Testis (tissue), 2 donors: ENCODE data around the gene TNFAIP3.

Source experiments
- CTCF ChIP-seq, 3 experiments: fragments of 450-650 bp in 2 of 3; fragments of 200-600 bp in 1 of 3; sonication (generic) in 1 of 3; IDR thresholded peaks; one replicate each; pipeline ENCODE4 v1.5.1; 2016 to 2019; ENCODE audit warnings: antibody characterized with exemption in 3 of 3, mild to moderate bottlenecking in 2 of 3, moderate library complexity in 1 of 3
- POLR2A ChIP-seq: fragments of 450-650 bp; IDR thresholded peaks from one replicate; pipeline ENCODE4 v1.6.1; 2017; ENCODE audit warnings: antibody characterized with exemption, mild to moderate bottlenecking, moderate library complexity

GRCh38 chr6:137866200-137866913 is 702 bp upstream of the TNFAIP3 start:
- TF ChIP-seq CTCF (IDR thresholded peaks at IDR 0.05): no peak
- TF ChIP-seq POLR2A: no peak
